HepG2 (cell line): ENCODE results near the gene CILP2. TPM values are rescaled to one million over a fixed set of nuclear protein-coding genes. Genes with fewer than 3 reads are reported as not detected.

Source experiments
- ATAC-seq: fragments of 200-7000 bp; cut with Tn5 transposase; 3 replicates; pipeline ENCODE4 v1.9.1; 2020; ENCODE audit warnings: mild to moderate bottlenecking, moderate library complexity
- BruUV-seq: library from RNA; stranded (reverse); fragments of 400-500 nt; replicated peaks from 2 replicates; lab custom pipeline; 2021; lab: Mats Ljungman, UMichigan
- CTCF ChIA-PET: fragments of 300-600 bp; formaldehyde crosslinking; extraction: SDS; loops from one replicate; lab custom pipeline; 2021; ENCODE audit warnings: low total read pairs, inconsistent platforms, low intra/inter-chr PET ratio; lab: Yijun Ruan, JAX
- POLR2A ChIA-PET: fragments of 350-600 bp; sonication (Branson Sonifier 250); formaldehyde crosslinking; loops from one replicate; lab custom pipeline; 2020; ENCODE audit warnings: antibody characterized with exemption, inconsistent platforms; lab: Yijun Ruan, JAX
- DNase-seq: peaks from one replicate; pipeline ENCODE4 v3.0.0-alpha.2; 2015; ENCODE audit warnings: low spot score
- FAIRE-seq: peaks from 3 replicates; lab custom pipeline; 2011; peaks lifted over from hg19 to GRCh38; lab: Jason Lieb, UNC
- H2AFZ ChIP-seq: one replicate; pipeline ENCODE4 v1.6.1; 2011; ENCODE audit warnings: low read length, inconsistent platforms
- H3K27ac ChIP-seq: fragments of 300-600 bp; 3 replicates; pipeline ENCODE4 v1.8.0; 2011; ENCODE audit warnings: mixed run types, mild to moderate bottlenecking, mixed read lengths, low read length, inconsistent platforms; ENCODE audit not compliant: insufficient read depth; ENCODE audit errors: extremely low read length
- H3K27me3 ChIP-seq, 2 experiments: fragments of 200-600 bp in 1 of 2; 2 replicates in 1 of 2; 3 replicates in 1 of 2; pipeline versions ENCODE4 v1.6.0 to v1.8.0; 2011; ENCODE audit warnings: low read length in 2 of 2, mild to moderate bottlenecking in 2 of 2, moderate library complexity in 2 of 2, inconsistent platforms in 1 of 2; ENCODE audit not compliant: insufficient read depth in 2 of 2, control insufficient read depth in 1 of 2
- H3K36me3 ChIP-seq, 2 experiments: fragments of 200-600 bp in 1 of 2; replicated peaks in 1 of 2; 2 replicates in 1 of 2; 3 replicates in 1 of 2; pipeline versions ENCODE4 v1.5.1 to v1.8.0; 2011; ENCODE audit warnings: low read length in 2 of 2, inconsistent platforms in 1 of 2; ENCODE audit not compliant: insufficient read depth in 2 of 2, control insufficient read depth in 1 of 2
- H3K4me1 ChIP-seq: 2 replicates; pipeline ENCODE4 v1.5.1; 2012; ENCODE audit warnings: low read length, inconsistent platforms; ENCODE audit not compliant: insufficient read depth
- H3K4me2 ChIP-seq: 2 replicates; pipeline ENCODE4 v1.6.0; 2011; ENCODE audit warnings: low read depth, low read length, inconsistent platforms
- H3K4me3 ChIP-seq, 3 experiments: fragments of 200-600 bp in 1 of 3; sonication (generic), shearing (Covaris generic) in 1 of 3; replicated peaks in 1 of 3; 2 replicates each; pipeline ENCODE4 v1.5.1; 2011 to 2016; ENCODE audit warnings: low read length in 3 of 3, inconsistent platforms in 2 of 3, low read depth in 2 of 3, mild to moderate bottlenecking in 2 of 3, control low read depth in 1 of 3, mixed read lengths in 1 of 3; ENCODE audit not compliant: insufficient read depth in 1 of 3
- H3K79me2 ChIP-seq: one replicate; pipeline ENCODE4 v1.6.1; 2011; ENCODE audit warnings: low read length, inconsistent platforms; ENCODE audit not compliant: insufficient read depth
- H3K9ac ChIP-seq: 2 replicates; pipeline ENCODE4 v1.6.0; 2011; ENCODE audit warnings: mild to moderate bottlenecking, low read depth, low read length, inconsistent platforms; ENCODE audit not compliant: insufficient read depth
- H3K9me3 ChIP-seq: 2 replicates; pipeline ENCODE4 v1.5.1; 2012; ENCODE audit warnings: mild to moderate bottlenecking, low read length
- H4K20me1 ChIP-seq: 2 replicates; pipeline ENCODE4 v1.6.0; 2011; ENCODE audit warnings: inconsistent platforms, mild to moderate bottlenecking, low read length, moderate library complexity; ENCODE audit not compliant: insufficient read depth
- FIP1L1 ChIP-seq: fragments of 200-400 bp; formaldehyde crosslinking; IDR thresholded peaks from 2 replicates; pipeline ENCODE4 v1.6.1; 2018; ENCODE audit warnings: low read depth, mild to moderate bottlenecking, low read length, moderate library complexity, borderline replicate concordance; ENCODE audit not compliant: insufficient read depth
- TBX3 ChIP-seq: fragments of 450-650 bp; IDR thresholded peaks from 2 replicates; pipeline ENCODE4 v1.6.1; 2017; ENCODE audit warnings: antibody characterized with exemption, mild to moderate bottlenecking, inconsistent platforms, borderline replicate concordance
- ZNF263 ChIP-seq: sonication (generic); formaldehyde crosslinking; IDR thresholded peaks from 2 replicates; pipeline ENCODE4 v1.4.0; 2020; ENCODE audit warnings: missing genetic modification reagents
- ZNF547 ChIP-seq: sonication (generic); formaldehyde crosslinking; IDR thresholded peaks from 2 replicates; pipeline ENCODE4 v1.5.1; 2020; ENCODE audit warnings: mild to moderate bottlenecking, missing genetic modification reagents
- ZNF615 ChIP-seq: sonication (generic); formaldehyde crosslinking; IDR thresholded peaks from 2 replicates; pipeline ENCODE4 v1.5.0; 2020; ENCODE audit warnings: mild to moderate bottlenecking, missing genetic modification reagents, borderline replicate concordance
- WGBS: methylation state at CpG from one replicate; pipeline ENCODE4 v1.1.6; 2017; ENCODE audit warnings: low lambda C conversion rate; 5-methylcytosine and 5-hydroxymethylcytosine counted together
- in situ Hi-C: cut with HindIII; loops from 2 replicates; pipeline ENCODE4 v1.10.0; 2017; ENCODE audit warnings: low pct_unique_long_range_greater_than_20kb; ENCODE audit not compliant: extremely low pct_ligation_motif_present
- intact Hi-C: fragments of 100-400 bp; cut with micrococcal nuclease; formaldehyde crosslinking; loops from one replicate; pipeline ENCODE4 v1.10.0; 2022; ENCODE audit not compliant: unreplicated experiment
- polyA plus RNA-seq, 8 experiments: library from polyadenylated mRNA; depleted of rRNA in 3 of 8; stranded (reverse) in 7 of 8; unstranded in 1 of 8; fragments of >200 nt; fragmentation: Illumina TruSeq in 4 of 8; extraction: Trizol in 4 of 8; gene quantifications; 2 replicates each; pipeline versions ENCODE4 v1.2.1 to v1.2.3, GENCODE V29; 2011 to 2016; ENCODE audit warnings: low read depth in 4 of 8, missing spikeins in 1 of 8, mixed read lengths in 1 of 8; ENCODE audit not compliant: insufficient read depth in 1 of 8
- total RNA-seq, 5 experiments: library from RNA; depleted of rRNA; stranded (reverse); fragments of >200 nt; fragmentation: Illumina TruSeq; extraction: Trizol; gene quantifications; 2 replicates each; pipeline ENCODE4 v1.2.3, GENCODE V29; 2016; ENCODE audit warnings: low read depth in 1 of 5
- TF ChIP-seq, protein P1 (sequence below): sonication (generic); formaldehyde crosslinking; IDR thresholded peaks from 2 replicates; pipeline ENCODE4 v1.8.0; 2022; ENCODE audit warnings: missing genetic modification reagents, low read depth, mild to moderate bottlenecking, borderline replicate concordance
- TF ChIP-seq, protein P2 (sequence below): fragments of 450-650 bp; IDR thresholded peaks from 2 replicates; pipeline ENCODE4 v1.6.1; 2016

CILP2 gene
- total and polyA plus RNA-seq, 2 of the 13 experiments (the other 11 are each of a cell fraction or from before 2014, with no cell fraction given): 0.09 to 0.37 TPM

DNA sequence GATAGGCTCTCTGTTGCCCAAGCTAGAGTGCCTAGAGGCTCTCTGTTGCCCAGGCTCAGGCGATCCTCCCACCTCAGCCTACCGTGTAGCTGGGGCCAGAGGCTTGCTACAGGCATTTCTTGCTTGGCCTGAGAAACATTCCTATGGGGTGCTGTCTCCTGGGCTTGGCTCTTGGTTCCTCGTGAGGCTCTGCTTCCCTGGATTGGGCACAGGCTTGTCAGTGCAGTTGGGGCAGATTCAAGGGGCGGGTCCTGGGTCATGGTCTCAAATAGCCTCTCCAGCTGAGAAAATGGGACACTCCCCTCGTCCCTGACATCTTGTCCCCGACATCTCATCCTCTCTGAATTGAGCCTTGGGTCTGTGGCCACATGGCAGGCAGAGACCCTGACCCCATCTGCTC lies 27.6 kb upstream of the CILP2 start:
- ATAC-seq: peak; percentile 9
- Histone ChIP-seq H2AFZ (no peak overlapping the region), H3K4me1 (0 out of 2 replicates have a peak, but pooled peaks cover 4% of the 10 kb centered on the region)
- FAIRE-seq: no peak
- TF ChIP-seq ZNF615 (CRISPR knock-in tag) (no peak), ZNF263 (CRISPR knock-in tag) (no peak), FIP1L1 (no peak), TBX3 (no peak), ZNF547 (CRISPR knock-in tag) (no peak)
- TF ChIP-seq, protein P1, sequence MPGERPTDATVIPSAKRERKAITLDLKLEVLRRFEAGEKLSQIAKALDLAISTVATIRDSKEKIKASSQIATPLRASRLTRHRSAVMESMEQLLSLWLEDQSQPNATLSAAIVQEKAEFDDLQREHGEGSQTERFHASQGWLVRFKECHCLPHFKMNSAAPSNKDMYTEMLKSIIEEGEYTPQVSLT: no peak
- TF ChIP-seq, protein P2, sequence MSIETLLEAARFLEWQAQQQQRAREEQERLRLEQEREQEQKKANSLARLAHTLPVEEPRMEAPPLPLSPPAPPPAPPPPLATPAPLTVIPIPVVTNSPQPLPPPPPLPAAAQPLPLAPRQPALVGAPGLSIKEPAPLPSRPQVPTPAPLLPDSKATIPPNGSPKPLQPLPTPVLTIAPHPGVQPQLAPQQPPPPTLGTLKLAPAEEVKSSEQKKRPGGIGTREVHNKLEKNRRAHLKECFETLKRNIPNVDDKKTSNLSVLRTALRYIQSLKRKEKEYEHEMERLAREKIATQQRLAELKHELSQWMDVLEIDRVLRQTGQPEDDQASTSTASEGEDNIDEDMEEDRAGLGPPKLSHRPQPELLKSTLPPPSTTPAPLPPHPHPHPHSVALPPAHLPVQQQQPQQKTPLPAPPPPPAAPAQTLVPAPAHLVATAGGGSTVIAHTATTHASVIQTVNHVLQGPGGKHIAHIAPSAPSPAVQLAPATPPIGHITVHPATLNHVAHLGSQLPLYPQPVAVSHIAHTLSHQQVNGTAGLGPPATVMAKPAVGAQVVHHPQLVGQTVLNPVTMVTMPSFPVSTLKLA: no peak
- TF ChIP-seq, all 625 proteins: peak for 0
- Histone ChIP-seq H3K9ac (no peak overlapping the region), H3K36me3 (peaks cover 3 to 8% of the 10 kb centered on the region in 2 experiments; a peak in 3 of 5 replicates), H3K4me2 (no peak overlapping the region), H3K9me3 (no peaks in the 10 kb centered on the region), H3K27me3 (no peaks in the 10 kb centered on the region), H3K4me3 (no peak overlapping the region), H4K20me1 (no peaks in the 10 kb centered on the region; the same call in 1 of the 2 replicates), H3K27ac (no peak overlapping the region), H3K79me2 (no peaks in the 10 kb centered on the region)
- no peak for DNase-seq
- in situ Hi-C loops (no loop called here), intact Hi-C loops (no loop called here)
- WGBS: 74% methylated on average over 6 of the region's 6 CpGs
- POLR2A ChIA-PET: no interaction called here
- no TSS peak for BruUV-seq
- CTCF ChIA-PET: no interaction called here
